ENCODE results near the gene PRDM8.
"Not testable (repeated sequence)": the region's sequence is repeated elsewhere in the genome, so short reads cannot be mapped to it uniquely, and the experiment has no call there.

Gene PRDM8

GRCh38 chr4:80177793-80178192 lies 19.5 kb upstream of the PRDM8 start:
- not testable (repeated sequence) for H3K27ac Mint-ChIP-seq, H3K36me3 Mint-ChIP-seq, H3K9me3 Mint-ChIP-seq, H3K4me3 Mint-ChIP-seq, H3K27me3 Mint-ChIP-seq
- H3K4me1 Mint-ChIP-seq: peaks cover 51% of the 10 kb centered on the region

- no peaks in the 10 kb centered on the region for H3K9me3 Mint-ChIP-seq
- H3K27ac Mint-ChIP-seq: no peak overlapping the region
These were observed 18.3 kb upstream of the PRDM8 start for GRCh38 chr4:80178964-80179363.

GRCh38 chr4:80179637-80180161 lies 17.6 kb upstream of the PRDM8 start:
- Mint-ChIP-seq H3K27ac (peak overlapping the region; percentile 59), H3K27me3 (no peaks in the 10 kb centered on the region), H3K4me3 (no peak overlapping the region), H3K9me3 (no peaks in the 10 kb centered on the region), H3K36me3 (peaks cover 3% of the 10 kb centered on the region), H3K4me1 (peaks cover 42% of the 10 kb centered on the region)

More at GRCh38 chr4:80178964-80179363, 18.3 kb upstream of the PRDM8 start:
- Mint-ChIP-seq H3K27me3 (no peaks in the 10 kb centered on the region), H3K4me3 (no peak overlapping the region), H3K4me1 (peaks cover 45% of the 10 kb centered on the region), H3K36me3 (peaks cover 3% of the 10 kb centered on the region)

DNA sequence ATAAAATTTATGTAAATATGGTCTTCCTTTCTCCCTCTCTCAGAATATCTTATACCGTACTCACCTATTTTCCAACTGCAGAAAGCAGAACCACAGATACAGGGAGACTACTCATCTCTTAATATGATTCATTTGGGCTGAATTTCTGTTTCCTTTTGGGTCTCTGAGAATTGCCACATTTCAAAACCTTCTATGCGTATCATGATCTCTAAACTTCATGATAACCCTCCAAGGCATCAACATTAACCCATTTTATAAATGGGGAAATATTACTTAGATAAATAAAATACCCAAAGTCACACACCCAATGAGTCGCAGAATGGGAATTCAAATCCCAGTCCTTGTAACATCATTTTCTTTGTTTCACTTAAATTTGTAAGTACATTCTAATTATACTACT lies 16.6 kb upstream of the PRDM8 start:
- H3K9me3 Mint-ChIP-seq: no peaks in the 10 kb centered on the region

DNA sequence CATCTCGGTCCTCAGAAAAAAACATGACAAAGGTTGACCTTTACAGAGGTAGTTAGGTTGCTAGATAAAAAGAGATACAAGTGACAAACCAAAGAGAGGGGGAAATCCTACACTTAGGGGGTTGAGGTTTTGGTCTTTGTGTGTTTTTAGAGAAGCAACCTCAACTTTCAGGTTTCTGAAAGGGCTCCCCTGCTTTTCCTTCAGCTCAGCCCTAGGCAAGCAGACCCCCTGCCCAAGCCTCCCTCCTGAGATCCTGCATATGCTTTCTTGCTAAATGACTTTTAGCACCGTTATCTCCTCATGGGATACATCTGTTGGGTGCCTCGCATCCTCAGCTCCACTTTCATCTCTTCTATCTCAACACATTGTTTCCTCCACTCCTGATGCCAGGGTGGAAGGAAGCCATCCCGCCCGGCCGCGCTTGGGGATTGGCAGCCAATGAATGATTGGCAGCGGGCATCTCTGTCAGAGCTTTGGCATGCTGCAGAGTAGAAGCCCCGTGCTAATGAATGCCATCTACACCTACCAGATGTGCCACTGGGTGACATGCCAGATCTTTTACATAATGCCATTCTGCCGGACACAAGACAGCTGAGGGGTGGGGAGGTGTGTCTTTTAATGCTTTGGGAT lies 15.0 kb upstream of the PRDM8 start:
- Mint-ChIP-seq H3K27ac (peak overlapping the region; percentile 84), H3K4me1 (peaks cover 51% of the 10 kb centered on the region), H3K4me3 (peak overlapping the region; percentile 60), H3K9me3 (no peaks in the 10 kb centered on the region), H3K36me3 (peaks cover 3% of the 10 kb centered on the region), H3K27me3 (peaks cover 2% of the 10 kb centered on the region)

More for the DNA sequence above, 16.6 kb upstream of the PRDM8 start:
- H3K4me3 Mint-ChIP-seq: peak overlapping the region; percentile 3
- peak overlapping the region; percentile 60 for H3K27ac Mint-ChIP-seq
- peaks cover 40% of the 10 kb centered on the region for H3K4me1 Mint-ChIP-seq
- H3K36me3 Mint-ChIP-seq: peaks cover 3% of the 10 kb centered on the region
- no peaks in the 10 kb centered on the region for H3K27me3 Mint-ChIP-seq

- H3K36me3 Mint-ChIP-seq: peaks cover 3% of the 10 kb centered on the region
- H3K9me3 Mint-ChIP-seq: no peaks in the 10 kb centered on the region
- peaks cover 51% of the 10 kb centered on the region for H3K4me1 Mint-ChIP-seq
- H3K27ac Mint-ChIP-seq: peak overlapping the region; percentile 18
- H3K27me3 Mint-ChIP-seq: peaks cover 2% of the 10 kb centered on the region
- peak overlapping the region; percentile 97 for H3K4me3 Mint-ChIP-seq
These were observed 13.9 kb upstream of the PRDM8 start for GRCh38 chr4:80183250-80184052.

DNA sequence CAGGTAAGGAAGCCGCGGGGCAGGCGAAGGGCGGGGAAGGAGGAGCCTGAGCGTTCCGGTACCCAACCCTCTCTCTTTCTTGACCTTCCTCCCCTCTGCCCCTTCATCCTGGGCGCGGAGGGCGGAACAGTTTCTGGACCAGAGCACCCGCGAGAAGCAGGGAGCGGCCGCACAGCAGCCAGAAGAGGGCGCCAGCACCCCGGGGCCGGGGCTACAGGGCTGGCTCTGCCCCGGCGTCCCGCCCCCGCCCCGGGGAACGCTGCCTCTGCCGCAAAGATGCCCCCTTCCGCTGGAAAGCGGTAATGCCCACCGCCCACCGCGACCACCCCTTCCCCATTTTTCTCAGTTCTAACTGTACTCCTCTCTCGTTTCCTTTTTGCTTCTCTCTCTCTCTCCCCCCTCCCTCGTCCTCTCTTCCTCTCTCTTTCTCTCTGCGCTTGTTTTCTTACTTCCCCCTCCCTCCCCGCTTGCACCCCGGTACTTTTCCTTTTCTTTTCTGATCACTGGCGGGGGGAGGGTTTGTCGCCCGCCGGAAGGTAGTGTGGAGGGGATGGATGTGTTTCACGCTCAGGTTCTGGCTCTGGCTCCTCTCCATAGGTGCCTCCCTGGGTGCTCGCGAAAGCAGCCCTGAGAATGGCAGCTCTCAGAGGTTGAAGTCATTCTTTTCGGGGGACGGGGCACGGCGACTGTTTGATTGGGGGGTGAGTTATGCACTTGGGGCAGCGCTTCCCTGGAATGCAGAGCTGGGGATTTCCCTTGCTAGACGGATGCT lies 13.1 kb upstream of the PRDM8 start:
- peak overlapping the region; percentile 94 for H3K27ac Mint-ChIP-seq
- H3K9me3 Mint-ChIP-seq: no peaks in the 10 kb centered on the region
- peaks cover 51% of the 10 kb centered on the region for H3K4me1 Mint-ChIP-seq
- H3K36me3 Mint-ChIP-seq: peaks cover 2% of the 10 kb centered on the region
- peak overlapping the region; percentile 97 for H3K4me3 Mint-ChIP-seq
- H3K27me3 Mint-ChIP-seq: peaks cover 2% of the 10 kb centered on the region

GRCh38 chr4:80184825-80185756 lies 12.2 kb upstream of the PRDM8 start:
- peaks cover 2% of the 10 kb centered on the region for H3K27me3 Mint-ChIP-seq
- H3K4me1 Mint-ChIP-seq: peaks cover 51% of the 10 kb centered on the region
- H3K36me3 Mint-ChIP-seq: no peaks in the 10 kb centered on the region
- H3K27ac Mint-ChIP-seq: peak overlapping the region; percentile 94
- H3K9me3 Mint-ChIP-seq: no peaks in the 10 kb centered on the region
- H3K4me3 Mint-ChIP-seq: peak overlapping the region; percentile 97

DNA sequence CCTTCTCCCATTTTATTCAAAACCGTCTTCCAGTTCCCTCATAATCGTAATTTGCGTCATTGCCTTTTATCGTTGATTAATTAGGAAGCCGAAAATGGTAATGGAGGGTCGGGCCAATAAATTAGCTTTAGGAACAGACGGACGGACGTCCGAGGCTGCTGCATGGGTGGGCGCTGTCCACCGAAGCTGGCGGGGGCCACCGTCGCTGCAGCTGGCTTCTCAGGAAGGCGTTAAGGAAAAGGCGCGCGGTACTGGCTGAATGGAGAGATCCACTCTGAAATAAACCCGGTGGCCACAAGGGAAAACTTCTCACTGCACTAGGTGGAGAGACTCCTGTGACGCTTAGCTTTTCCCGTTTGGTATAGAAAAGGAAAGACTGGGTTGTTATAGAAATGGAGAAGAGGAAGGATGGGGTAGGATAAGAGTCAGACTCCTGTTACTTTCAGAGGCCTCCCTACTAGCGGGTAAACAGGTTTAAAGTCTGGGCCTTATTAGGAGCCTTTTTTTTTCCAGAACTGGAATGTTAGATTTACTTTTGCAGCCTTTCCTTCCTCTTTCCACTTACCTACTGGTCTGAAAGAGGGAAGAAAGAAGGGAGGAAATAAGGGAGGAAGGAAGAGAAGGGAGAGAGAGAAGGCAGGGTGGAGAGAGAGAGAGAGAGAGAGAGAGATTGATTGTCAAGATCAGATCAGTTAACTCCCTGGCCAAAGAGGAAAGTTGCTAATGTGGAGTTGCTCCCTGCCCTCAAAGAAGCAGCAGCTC lies 11.3 kb upstream of the PRDM8 start:
- Mint-ChIP-seq H3K9me3 (no peaks in the 10 kb centered on the region), H3K4me3 (peak overlapping the region; percentile 97), H3K27ac (peak overlapping the region; percentile 53), H3K36me3 (no peaks in the 10 kb centered on the region), H3K27me3 (peaks cover 2% of the 10 kb centered on the region), H3K4me1 (peaks cover 44% of the 10 kb centered on the region)

GRCh38 chr4:80186676-80187075 lies 10.6 kb upstream of the PRDM8 start:
- Mint-ChIP-seq H3K36me3 (no peaks in the 10 kb centered on the region), H3K27ac (no peak overlapping the region), H3K9me3 (no peaks in the 10 kb centered on the region), H3K4me3 (no peak overlapping the region), H3K4me1 (peaks cover 40% of the 10 kb centered on the region), H3K27me3 (peaks cover 2% of the 10 kb centered on the region)

- H3K4me3 Mint-ChIP-seq: no peak overlapping the region
- H3K27me3 Mint-ChIP-seq: peaks cover 2% of the 10 kb centered on the region
- peaks cover 30% of the 10 kb centered on the region for H3K4me1 Mint-ChIP-seq
- H3K9me3 Mint-ChIP-seq: no peaks in the 10 kb centered on the region
- H3K36me3 Mint-ChIP-seq: peaks cover 2% of the 10 kb centered on the region
- H3K27ac Mint-ChIP-seq: no peak overlapping the region
These were observed 9.6 kb upstream of the PRDM8 start for GRCh38 chr4:80187677-80188076.

DNA sequence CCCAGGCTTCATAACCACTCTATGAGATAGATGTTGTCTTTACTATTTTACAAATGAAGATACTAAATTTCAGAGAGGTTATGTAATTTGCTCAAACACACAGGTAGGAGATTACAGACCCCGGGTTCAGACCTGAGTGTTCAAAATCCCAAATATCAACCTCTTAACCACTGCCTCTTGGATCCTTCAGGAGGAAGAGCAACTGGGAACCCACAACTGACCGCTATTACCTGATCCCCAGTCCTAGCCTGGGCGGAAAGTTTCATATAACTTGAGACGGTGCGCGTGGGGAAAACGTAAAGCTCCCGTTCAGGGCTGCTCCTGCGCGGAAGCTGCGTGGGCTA lies 8.9 kb upstream of the PRDM8 start:
- peaks cover 2% of the 10 kb centered on the region for H3K27me3 Mint-ChIP-seq
- no peak overlapping the region for H3K4me3 Mint-ChIP-seq
- H3K4me1 Mint-ChIP-seq: peaks cover 23% of the 10 kb centered on the region
- peaks cover 2% of the 10 kb centered on the region for H3K36me3 Mint-ChIP-seq
- no peaks in the 10 kb centered on the region for H3K9me3 Mint-ChIP-seq
- no peak overlapping the region for H3K27ac Mint-ChIP-seq

- H3K4me3 Mint-ChIP-seq: no peak overlapping the region
These were observed 8.4 kb upstream of the PRDM8 start for GRCh38 chr4:80188801-80189458.

DNA sequence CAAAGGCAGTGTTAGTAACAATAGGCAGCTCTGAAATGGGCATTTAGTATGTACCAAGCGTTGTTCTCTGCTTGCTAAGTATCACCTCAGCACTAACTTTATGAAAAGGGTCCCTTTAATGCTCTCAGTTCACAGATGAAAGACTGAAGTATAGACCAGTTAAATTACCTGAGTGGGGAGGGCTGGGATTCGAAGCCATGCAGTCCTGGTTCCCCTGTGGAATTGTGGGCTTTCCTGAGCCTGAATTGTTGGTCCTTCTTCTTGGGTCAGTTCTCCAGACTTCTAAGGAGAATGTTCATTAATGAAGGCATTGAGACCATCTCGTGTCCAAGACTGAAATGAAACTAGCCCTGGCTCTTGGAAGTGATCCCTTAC lies 7.7 kb upstream of the PRDM8 start:
- H3K4me1 Mint-ChIP-seq: peaks cover 20% of the 10 kb centered on the region
- H3K36me3 Mint-ChIP-seq: peaks cover 2% of the 10 kb centered on the region
- no peaks in the 10 kb centered on the region for H3K9me3 Mint-ChIP-seq
- H3K27ac Mint-ChIP-seq: no peak overlapping the region
- peaks cover 2% of the 10 kb centered on the region for H3K27me3 Mint-ChIP-seq
- no peak overlapping the region for H3K4me3 Mint-ChIP-seq

More at GRCh38 chr4:80188801-80189458, 8.4 kb upstream of the PRDM8 start:
- peaks cover 2% of the 10 kb centered on the region for H3K27me3 Mint-ChIP-seq
- no peaks in the 10 kb centered on the region for H3K9me3 Mint-ChIP-seq
- no peak overlapping the region for H3K27ac Mint-ChIP-seq
- H3K36me3 Mint-ChIP-seq: peaks cover 2% of the 10 kb centered on the region
- peaks cover 23% of the 10 kb centered on the region for H3K4me1 Mint-ChIP-seq

Data from activated naive CD4-positive, alpha-beta T cell treated with anti-CD3 and anti-CD28 coated beads, Interleukin-2, amount 50 U/mL, for 24 hours (primary cell).